GM18867 (cell line): ENCODE measurements around the gene TCF7L1.

Experiments
- ATAC-seq: cut with Tn5 transposase; IDR thresholded peaks from one replicate; pipeline ENCODE4 v1.9.1; 2021; ENCODE audit warnings: mild to moderate bottlenecking, moderate library complexity; ENCODE audit not compliant: unreplicated experiment

The TCF7L1 gene

GRCh38 chr2:85273738-85274731, 140.8 kb downstream of the TCF7L1 start:
- no peak for ATAC-seq

GRCh38 chr2:85275984-85276540, 142.9 kb downstream of the TCF7L1 start:
- ATAC-seq, result no peak

DNA sequence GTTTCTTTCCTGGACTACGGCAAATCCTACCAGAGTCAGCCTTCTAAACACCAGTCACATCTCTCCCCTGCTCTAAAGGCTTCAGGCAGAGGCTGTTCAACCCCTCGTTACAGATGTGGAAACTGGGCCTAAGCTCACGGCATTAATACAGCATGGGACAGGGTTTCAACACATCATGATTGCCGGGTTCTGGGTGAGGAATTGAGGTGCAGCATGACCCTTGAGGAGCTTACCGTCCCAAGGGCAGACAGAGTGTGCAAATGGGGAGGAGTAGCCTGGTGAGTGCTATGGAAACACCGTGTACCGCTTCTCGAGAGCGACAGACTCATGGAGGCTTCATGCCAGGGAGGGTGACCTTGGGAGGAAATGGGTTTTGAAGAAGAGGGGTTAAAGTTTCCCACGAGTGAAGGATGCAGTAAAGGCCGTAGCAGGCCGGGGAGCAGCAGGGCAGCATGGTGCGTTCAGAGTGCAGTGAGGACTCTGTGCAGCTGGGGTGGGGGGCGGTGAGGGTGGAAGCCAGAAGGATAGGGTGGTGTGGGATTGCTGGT, 143.5 kb downstream of the TCF7L1 start:
- ATAC-seq, result no peak

- ATAC-seq, result no peak
Observed at GRCh38 chr2:85277416-85278158, 144.4 kb downstream of the TCF7L1 start.

- ATAC-seq, result no peak
Observed at GRCh38 chr2:85278361-85278760, 145.2 kb downstream of the TCF7L1 start.

DNA sequence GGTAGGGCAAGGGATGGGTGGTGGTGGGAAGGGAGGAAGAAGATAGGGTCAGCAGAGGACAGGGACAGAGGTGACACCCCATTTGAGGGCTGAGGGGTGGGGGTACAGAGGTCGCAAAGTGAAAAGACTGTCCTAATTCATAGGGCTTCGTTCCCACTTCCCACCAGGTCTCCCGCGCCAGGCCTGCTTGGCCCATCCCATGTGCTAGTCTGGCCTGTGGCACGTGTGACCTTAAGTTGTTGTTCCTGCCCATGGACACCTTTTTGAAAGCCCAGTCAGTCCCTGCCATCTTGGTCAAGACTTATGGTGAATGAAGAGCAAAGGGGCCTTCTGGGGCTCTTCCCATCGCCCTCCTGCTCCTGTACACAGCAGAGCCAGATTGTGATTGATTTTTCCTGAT, 148.4 kb downstream of the TCF7L1 start:
- ATAC-seq, result no peak

- no peak for ATAC-seq
Observed at GRCh38 chr2:85282914-85283313, 149.7 kb downstream of the TCF7L1 start.

DNA sequence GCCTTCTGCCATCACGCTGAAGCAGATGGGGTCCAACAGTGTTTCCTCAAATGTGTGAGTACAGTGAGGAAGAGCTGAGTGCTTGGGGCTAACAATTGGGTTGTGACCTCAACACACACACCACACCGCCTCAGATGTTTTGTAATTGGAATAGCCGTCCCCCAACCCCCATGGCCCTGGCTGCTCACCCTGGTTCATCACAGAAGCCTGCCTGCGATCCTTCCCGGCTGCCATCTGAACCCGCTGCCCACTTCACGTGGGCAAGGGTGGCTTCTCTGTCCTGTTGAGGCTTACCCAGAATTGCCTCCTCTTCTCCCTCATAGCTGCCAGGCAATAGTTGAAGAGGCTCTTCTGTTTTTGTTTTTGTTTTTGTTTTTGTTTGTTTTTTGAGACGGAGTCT, 150.4 kb downstream of the TCF7L1 start:
- no peak for ATAC-seq

- ATAC-seq, result no peak
Observed at GRCh38 chr2:85286918-85287317, 153.7 kb downstream of the TCF7L1 start.

DNA sequence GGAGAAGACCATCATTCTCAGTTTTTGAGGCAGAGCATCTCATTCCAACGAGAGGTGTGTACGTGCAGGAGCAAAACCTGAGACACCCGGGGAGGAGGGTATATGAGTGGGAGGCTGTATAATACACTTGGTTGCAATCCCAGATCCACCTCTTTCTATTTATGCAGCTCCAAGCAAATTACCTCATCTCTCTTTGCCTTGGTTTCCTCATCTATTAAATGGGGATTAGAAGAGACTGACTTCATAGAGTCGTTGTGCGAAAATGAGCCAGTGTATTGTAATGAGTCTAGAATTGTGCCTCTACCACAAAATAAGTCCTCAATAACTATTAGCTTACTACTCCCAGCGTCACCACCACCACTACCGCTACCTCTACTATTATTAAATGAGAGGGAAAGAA, 154.5 kb downstream of the TCF7L1 start:
- no peak for ATAC-seq

GRCh38 chr2:85288244-85288725, 155.1 kb downstream of the TCF7L1 start:
- no peak for ATAC-seq

- ATAC-seq, result peak; percentile 63
Observed at GRCh38 chr2:85291425-85292023, 158.3 kb downstream of the TCF7L1 start.

DNA sequence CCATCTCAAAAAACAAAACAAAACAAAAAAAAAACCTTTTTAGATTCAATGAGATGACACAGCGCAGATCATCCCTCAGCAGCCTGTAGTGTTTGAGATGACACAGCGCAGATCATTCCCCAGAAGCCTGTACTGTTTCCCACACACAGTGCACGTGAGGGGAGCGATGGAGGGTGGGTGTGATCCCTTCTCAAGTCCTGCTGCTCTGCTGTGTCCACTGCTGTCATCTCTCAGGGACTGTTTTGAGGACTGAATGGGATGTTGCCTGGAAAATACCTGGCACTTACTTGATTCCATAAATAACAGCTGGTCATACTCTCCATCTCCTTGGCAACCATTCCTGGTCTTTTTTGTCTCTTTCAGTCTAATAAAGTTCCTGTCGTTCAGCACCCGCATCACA, 168.9 kb downstream of the TCF7L1 start:
- no peak for ATAC-seq

GRCh38 chr2:85303780-85304531, 170.8 kb downstream of the TCF7L1 start:
- ATAC-seq, result no peak

DNA sequence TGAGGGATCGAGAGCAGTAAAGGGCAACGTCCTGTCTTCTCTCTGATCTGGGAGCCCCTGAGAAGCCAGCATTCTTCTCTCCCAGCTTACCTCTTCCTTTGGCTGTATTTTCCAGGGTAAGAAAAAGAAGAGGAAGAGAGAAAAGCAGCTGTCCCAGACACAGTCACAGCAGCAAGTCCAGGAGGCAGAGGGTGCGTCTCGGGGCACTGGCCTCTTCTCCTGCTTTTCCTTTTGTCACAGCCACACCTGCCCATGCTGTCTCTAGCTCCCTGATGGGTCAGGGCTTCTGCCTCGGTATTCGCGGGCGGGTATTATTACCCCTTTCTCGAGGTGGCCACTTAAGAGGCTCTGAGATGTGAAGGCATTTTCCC, 174.3 kb downstream of the TCF7L1 start:
- ATAC-seq, result no peak

DNA sequence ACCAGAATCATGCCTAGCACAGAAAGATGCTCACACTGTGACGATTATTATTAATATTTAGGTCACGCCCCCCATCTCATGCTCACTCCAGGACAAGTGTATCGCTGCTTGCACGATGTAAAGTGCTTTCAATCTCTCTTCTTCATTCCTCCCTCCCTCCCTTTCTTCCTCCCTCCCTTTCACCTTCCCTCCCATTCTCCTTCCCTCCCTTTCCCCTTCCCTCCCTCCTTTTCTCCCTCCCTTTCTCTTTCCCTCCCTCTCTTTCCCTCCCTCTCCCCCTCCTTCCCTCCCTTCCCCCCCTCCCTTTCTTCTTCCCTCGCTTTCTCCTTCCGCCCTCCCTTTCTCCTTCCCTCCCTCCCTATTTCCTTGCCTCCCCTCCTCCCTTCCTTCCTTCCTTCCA, 175.0 kb downstream of the TCF7L1 start:
- no peak for ATAC-seq

- ATAC-seq, result no peak
Observed at GRCh38 chr2:85308896-85309555, 175.8 kb downstream of the TCF7L1 start.

- no peak for ATAC-seq
Observed at GRCh38 chr2:85309699-85310321, 176.6 kb downstream of the TCF7L1 start.

DNA sequence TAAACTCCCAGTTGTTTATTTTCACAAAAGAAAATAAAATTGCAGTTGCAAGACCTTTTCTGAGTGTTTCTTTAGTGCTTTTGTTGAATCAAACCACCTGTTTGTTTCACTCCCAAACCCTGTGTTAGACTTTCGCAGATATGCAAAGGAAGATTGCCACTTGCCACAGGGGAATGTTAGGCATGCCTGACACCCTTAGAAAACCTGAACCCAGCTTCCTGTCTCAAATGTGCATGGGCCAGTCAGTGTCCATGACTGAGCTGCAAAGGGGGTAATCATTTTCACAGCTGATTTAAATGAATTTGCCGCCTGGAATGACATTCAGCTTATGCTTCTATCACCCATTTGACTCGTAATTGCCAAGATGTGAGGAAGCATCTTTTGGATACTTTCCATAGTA, 177.1 kb downstream of the TCF7L1 start:
- ATAC-seq, result peak; percentile 69
